H1 (cell line): ENCODE results near the gene ADD1. TPM values are rescaled to one million over a fixed set of nuclear protein-coding genes. Genes with fewer than 3 reads are reported as not detected.

Experiments used
- CTCF ChIA-PET: fragments of 300-600 bp; sonication (Branson Sonifier 250); formaldehyde crosslinking; loops from one replicate; lab custom pipeline; 2021; ENCODE audit not compliant: partially characterized antibody; lab: Charles Lee
- POLR2A ChIA-PET: fragments of 300-600 bp; sonication (Branson Sonifier 250); formaldehyde crosslinking; loops from one replicate; lab custom pipeline; 2021; ENCODE audit warnings: inconsistent platforms; ENCODE audit not compliant: partially characterized antibody; lab: Charles Lee
- DNase-seq, 2 experiments: peaks; one replicate each; pipeline versions ENCODE4 v3.0.0 to v3.0.0-alpha.2; 2010 to 2022; ENCODE audit warnings: low spot score in 2 of 2, low read depth in 1 of 2, mixed read lengths in 1 of 2
- FAIRE-seq: peaks from 2 replicates; lab custom pipeline; 2011; peaks lifted over from hg19 to GRCh38; lab: Jason Lieb, UNC
- H2AFZ ChIP-seq: 2 replicates; pipeline ENCODE4 v1.8.1; 2012; ENCODE audit warnings: low read length, inconsistent platforms
- H2AK5ac ChIP-seq: 2 replicates; pipeline ENCODE4 v1.6.1; 2013; ENCODE audit warnings: low read depth, low read length
- H2BK120ac ChIP-seq: replicated peaks from 2 replicates; pipeline ENCODE3; 2013; ENCODE audit warnings: low read depth, low read length, inconsistent platforms
- H2BK12ac ChIP-seq: 2 replicates; pipeline ENCODE4 v1.6.1; 2013; ENCODE audit warnings: low read depth, low read length
- H2BK15ac ChIP-seq: 2 replicates; pipeline ENCODE4 v1.6.1; 2013; ENCODE audit warnings: low read length
- H2BK20ac ChIP-seq: 2 replicates; pipeline ENCODE4 v1.6.1; 2013; ENCODE audit warnings: low read length
- H2BK5ac ChIP-seq: 2 replicates; pipeline ENCODE4 v1.6.1; 2013; ENCODE audit warnings: low read depth, low read length
- H3K14ac ChIP-seq: 2 replicates; pipeline ENCODE4 v1.6.1; 2013; ENCODE audit warnings: inconsistent platforms; ENCODE audit not compliant: insufficient read length
- H3K18ac ChIP-seq: 2 replicates; pipeline ENCODE4 v1.6.1; 2013; ENCODE audit warnings: low read length; ENCODE audit errors: extremely low read depth
- H3K23ac ChIP-seq: 2 replicates; pipeline ENCODE4 v1.6.1; 2013; ENCODE audit warnings: inconsistent platforms; ENCODE audit not compliant: insufficient read length
- H3K23me2 ChIP-seq: 2 replicates; pipeline ENCODE4 v1.6.1; 2013; ENCODE audit warnings: low read depth, low read length
- H3K27ac ChIP-seq: 2 replicates; pipeline ENCODE4 v1.6.1; 2011; ENCODE audit warnings: low read depth, low read length, inconsistent platforms
- H3K27me3 ChIP-seq, 4 experiments: replicated peaks in 1 of 4; 1 replicate in 1 of 4; 2 replicates in 3 of 4; pipeline versions ENCODE4 v1.6.1 to v1.8.1; 2011 to 2013; ENCODE audit warnings: low read length in 3 of 4, mild to moderate bottlenecking in 3 of 4, inconsistent platforms in 2 of 4, mixed read lengths in 2 of 4, moderate library complexity in 1 of 4; ENCODE audit not compliant: control insufficient read depth in 3 of 4, insufficient read depth in 3 of 4; ENCODE audit errors: extremely low read depth in 1 of 4
- H3K36me3 ChIP-seq, 4 experiments: 2 replicates each; pipeline versions ENCODE4 v1.6.1 to v1.8.1; 2011 to 2013; ENCODE audit warnings: mild to moderate bottlenecking in 4 of 4, low read length in 3 of 4, moderate library complexity in 2 of 4, control low read depth in 1 of 4, inconsistent platforms in 1 of 4; ENCODE audit not compliant: insufficient read depth in 4 of 4, control insufficient read depth in 2 of 4
- H3K4ac ChIP-seq: replicated peaks from 2 replicates; pipeline ENCODE3; 2013; ENCODE audit warnings: low read length, low read depth, mixed read lengths, inconsistent platforms; ENCODE audit not compliant: insufficient read length
- H3K4me1 ChIP-seq, 4 experiments: replicated peaks in 1 of 4; 1 replicate in 1 of 4; 2 replicates in 3 of 4; pipeline versions ENCODE4 v1.6.1 to v1.8.1; 2011 to 2013; ENCODE audit warnings: low read length in 3 of 4, inconsistent platforms in 2 of 4, mixed read lengths in 1 of 4; ENCODE audit not compliant: insufficient read depth in 4 of 4, control insufficient read depth in 3 of 4
- H3K4me2 ChIP-seq, 2 experiments: 2 replicates each; pipeline versions ENCODE4 v1.6.1 to v1.8.1; 2011 to 2013; ENCODE audit warnings: low read depth in 2 of 2, low read length in 2 of 2, control low read depth in 1 of 2, inconsistent platforms in 1 of 2, mild to moderate bottlenecking in 1 of 2; ENCODE audit not compliant: insufficient read depth in 1 of 2
- H3K4me3 ChIP-seq, 4 experiments: fragments of 200-600, 300-600 bp in 1 of 4; sonication (generic), shearing (Covaris generic), sonication (Bioruptor Twin) in 1 of 4; 2 replicates each; pipeline versions ENCODE4 v1.5.1 to v1.8.1; 2011 to 2016; ENCODE audit warnings: low read length in 4 of 4, low read depth in 3 of 4, control low read depth in 2 of 4, inconsistent platforms in 2 of 4, mild to moderate bottlenecking in 2 of 4, mixed read lengths in 1 of 4, moderate library complexity in 1 of 4; ENCODE audit not compliant: insufficient read depth in 2 of 4; ENCODE audit errors: extremely low read depth in 1 of 4
- H3K56ac ChIP-seq: replicated peaks from 2 replicates; pipeline ENCODE3; 2013; ENCODE audit warnings: low read depth, mild to moderate bottlenecking, mixed read lengths, low read length, inconsistent platforms; ENCODE audit not compliant: insufficient read length
- H3K79me1 ChIP-seq: 2 replicates; pipeline ENCODE4 v1.6.1; 2013; ENCODE audit warnings: low read depth, low read length, control low read depth
- H3K79me2 ChIP-seq, 2 experiments: 2 replicates each; pipeline versions ENCODE4 v1.6.1 to v1.8.1; 2012 to 2013; ENCODE audit warnings: low read length in 2 of 2, mild to moderate bottlenecking in 2 of 2, inconsistent platforms in 1 of 2; ENCODE audit not compliant: insufficient read depth in 2 of 2, control insufficient read depth in 1 of 2
- H3K9ac ChIP-seq, 4 experiments: replicated peaks in 1 of 4; 1 replicate in 1 of 4; 2 replicates in 3 of 4; pipeline versions ENCODE4 v1.6.1 to v1.8.1; 2011 to 2013; ENCODE audit warnings: low read depth in 3 of 4, low read length in 3 of 4, control low read depth in 2 of 4, mild to moderate bottlenecking in 2 of 4, moderate library complexity in 2 of 4, inconsistent platforms in 1 of 4; ENCODE audit errors: extremely low read depth in 1 of 4
- H3K9me3 ChIP-seq, 2 experiments: 2 replicates each; pipeline versions ENCODE4 v1.6.1 to v1.8.1; 2012 to 2013; ENCODE audit warnings: mild to moderate bottlenecking in 2 of 2, moderate library complexity in 2 of 2, control low read depth in 1 of 2, inconsistent platforms in 1 of 2, low read depth in 1 of 2, low read length in 1 of 2, mixed read lengths in 1 of 2; ENCODE audit not compliant: insufficient read depth in 2 of 2
- H4K20me1 ChIP-seq, 2 experiments: replicated peaks in 1 of 2; 2 replicates each; pipeline versions ENCODE3 to v1.8.1; 2011 to 2013; ENCODE audit warnings: inconsistent platforms in 2 of 2, low read length in 2 of 2, mild to moderate bottlenecking in 1 of 2; ENCODE audit not compliant: insufficient read depth in 2 of 2, control insufficient read depth in 1 of 2
- H4K5ac ChIP-seq: 2 replicates; pipeline ENCODE4 v1.6.1; 2013; ENCODE audit warnings: low read length, low read depth, mixed read lengths, inconsistent platforms; ENCODE audit not compliant: insufficient read length
- H4K8ac ChIP-seq: 2 replicates; pipeline ENCODE4 v1.8.0; 2013; ENCODE audit warnings: mild to moderate bottlenecking, moderate library complexity, low read length, inconsistent platforms; ENCODE audit not compliant: insufficient read depth; ENCODE audit errors: extremely low read depth
- H4K91ac ChIP-seq: replicated peaks from 2 replicates; pipeline ENCODE3; 2013; ENCODE audit warnings: low read length, mixed read lengths, inconsistent platforms; ENCODE audit not compliant: insufficient read length
- BACH1 ChIP-seq: IDR thresholded peaks from 2 replicates; pipeline ENCODE4 v1.6.1; 2012; ENCODE audit warnings: low read length, improper control_type of control experiment
- CEBPB ChIP-seq: IDR thresholded peaks from 2 replicates; pipeline ENCODE4 v1.6.1; 2012; ENCODE audit warnings: low read depth, low read length
- CHD1 ChIP-seq: IDR thresholded peaks from 2 replicates; pipeline ENCODE4 v1.6.1; 2012; ENCODE audit warnings: low read depth, low read length, improper control_type of control experiment
- EGR1 ChIP-seq: IDR thresholded peaks from 2 replicates; pipeline ENCODE4 v1.6.1; 2011; ENCODE audit warnings: low read depth, low read length, borderline replicate concordance
- EP300 ChIP-seq, 2 experiments: IDR thresholded peaks; 1 replicate in 1 of 2; 2 replicates in 1 of 2; pipeline ENCODE4 v1.6.1; 2011 to 2012; ENCODE audit warnings: low read depth in 2 of 2, low read length in 2 of 2, mild to moderate bottlenecking in 2 of 2, borderline replicate concordance in 1 of 2, inconsistent platforms in 1 of 2, moderate library complexity in 1 of 2
- EZH2 ChIP-seq: fragments of 200-600 bp; sonication (generic); IDR thresholded peaks from 2 replicates; pipeline ENCODE4 v1.7.1; 2012; ENCODE audit warnings: low read depth, mild to moderate bottlenecking, moderate library complexity, low read length, inconsistent platforms; ENCODE audit not compliant: severe bottlenecking
- HDAC6 ChIP-seq: IDR thresholded peaks from one replicate; pipeline ENCODE4 v1.7.1; 2012; ENCODE audit warnings: low read depth, mild to moderate bottlenecking, inconsistent platforms, low read length, moderate library complexity
- JUND ChIP-seq: IDR thresholded peaks from 2 replicates; pipeline ENCODE4 v1.6.1; 2011; ENCODE audit warnings: mild to moderate bottlenecking, improper control_type of control experiment, low read length
- PHF8 ChIP-seq: fragments of 200-600 bp; sonication (generic); conservative IDR thresholded peaks from 2 replicates; pipeline ENCODE4 v1.7.1; 2012; ENCODE audit warnings: low read depth, mild to moderate bottlenecking, inconsistent platforms, low read length, moderate library complexity
- POLR2AphosphoS5 ChIP-seq: IDR thresholded peaks from 2 replicates; pipeline ENCODE4 v1.6.1; 2011; ENCODE audit warnings: low read depth, low read length
- RAD21 ChIP-seq, 2 experiments: IDR thresholded peaks in 1 of 2; conservative IDR thresholded peaks in 1 of 2; 2 replicates each; pipeline ENCODE4 v1.6.1; 2011; ENCODE audit warnings: low read depth in 2 of 2, low read length in 2 of 2, improper control_type of control experiment in 1 of 2, inconsistent platforms in 1 of 2, mild to moderate bottlenecking in 1 of 2, moderate library complexity in 1 of 2
- RNF2 ChIP-seq: fragments of 200-900, 300-1000 bp; sonication (generic); IDR thresholded peaks from 2 replicates; pipeline ENCODE4 v1.7.1; 2016; ENCODE audit warnings: borderline replicate concordance, low read depth, mild to moderate bottlenecking, antibody characterized with exemption, low read length; ENCODE audit not compliant: poor library complexity, severe bottlenecking; ENCODE audit errors: missing control alignments
- TEAD4 ChIP-seq: IDR thresholded peaks from 2 replicates; pipeline ENCODE4 v1.6.1; 2012; ENCODE audit warnings: low read depth, low read length, inconsistent platforms, mixed read lengths
- WGBS, 2 experiments: shearing (Covaris generic) in 1 of 2; methylation state at CpG; one replicate each; pipeline versions ENCODE4 v1.1.6 to v1.1.7; 2013 to 2015; ENCODE audit warnings: low lambda C conversion rate in 2 of 2, mixed read lengths in 2 of 2, inconsistent platforms in 1 of 2, low coverage in 1 of 2, missing lambda C conversion rate in 1 of 2; ENCODE audit not compliant: insufficient replicate concordance in 2 of 2, insufficient coverage in 1 of 2, insufficient read length in 1 of 2; ENCODE audit errors: extremely low coverage in 1 of 2, missing lambda C conversion rate in 1 of 2; 5-methylcytosine and 5-hydroxymethylcytosine counted together
- polyA plus RNA-seq, 7 experiments: library from polyadenylated mRNA; depleted of rRNA in 3 of 7; stranded (reverse) in 5 of 7; unstranded in 2 of 7; fragments of >200 nt in 5 of 7; fragments of 200-250 nt in 2 of 7; gene quantifications; 1 replicate in 5 of 7; 2 replicates in 1 of 7; 4 replicates in 1 of 7; pipeline versions ENCODE4 v1.2.1 to v1.2.3, GENCODE V29; 2011 to 2013; ENCODE audit warnings: missing spikeins in 2 of 7, mixed read lengths in 2 of 7
- total RNA-seq: library from RNA; stranded (reverse); fragmentation: NEBNext Ultra II Directional; extraction: Animal tissue kit (Norgen Biotek cat#: 25700); gene quantifications from 2 replicates; pipeline ENCODE4 v1.2.1, GENCODE V29; 2021

ADD1 gene
- total and polyA plus RNA-seq, 2 of the 8 experiments (the other 6 are each of a cell fraction or from before 2014, with no cell fraction given): 113 to 143 TPM

- no peak overlapping the region for H3K4ac ChIP-seq
- no peaks in the 10 kb centered on the region for H3K23me2 ChIP-seq
- H3K18ac ChIP-seq: no peak overlapping the region
- no peak overlapping the region for H2AK5ac ChIP-seq
- no peaks in the 10 kb centered on the region for H3K9me3 ChIP-seq
- ChIA-PET CTCF (interaction anchor here (1.3 kb wide), 1 partner anchor 17 kb away, joined by 3 read pairs; no protein-coding TSS in a partner anchor), POLR2A (interaction anchor here (1.1 kb wide), 1 partner anchor 11 kb away, joined by 4 read pairs; no protein-coding TSS in a partner anchor)
- H3K79me1 ChIP-seq: no peaks in the 10 kb centered on the region
- H3K27ac ChIP-seq: no peak overlapping the region
- no peak overlapping the region for H4K5ac ChIP-seq
- no peak overlapping the region for H2BK15ac ChIP-seq
- no peak overlapping the region for H4K91ac ChIP-seq
- H3K4me1 ChIP-seq: no peaks in the 10 kb centered on the region
- H3K9ac ChIP-seq: no peak overlapping the region
- no peak overlapping the region for H3K14ac ChIP-seq
- no peaks in the 10 kb centered on the region for H3K79me2 ChIP-seq
- no peak for FAIRE-seq
- peaks cover 0 to 55% (median 39%) of the 10 kb centered on the region in 4 experiments for H3K36me3 ChIP-seq
- H2AFZ ChIP-seq: no peak overlapping the region
- H4K8ac ChIP-seq: no peak overlapping the region
- peaks cover 0 to 19% of the 10 kb centered on the region in 2 experiments for H4K20me1 ChIP-seq
- no peak overlapping the region for H3K4me2 ChIP-seq
- H3K56ac ChIP-seq: no peak overlapping the region
- H2BK5ac ChIP-seq: no peak overlapping the region; the same call in 1 of the 2 replicates
- no peak overlapping the region for H3K23ac ChIP-seq
- no peak for DNase-seq
- no peak overlapping the region for H3K4me3 ChIP-seq
- H3K27me3 ChIP-seq: no peaks in the 10 kb centered on the region
- H2BK20ac ChIP-seq: no peak overlapping the region
- no peak overlapping the region for H2BK12ac ChIP-seq
- 90% methylated on average over 17 of the region's 17 CpGs; no CpG with 5 or more reads in 1 of the 2 experiments for WGBS, 2 experiments
- H2BK120ac ChIP-seq: no peak overlapping the region
- TF ChIP-seq EP300 (IDR thresholded peaks at IDR 0.05; ENCODE audit: borderline replicate concordance in 1 of 2, low read depth in 2 of 2, low read length in 2 of 2) (no peak), BACH1 (no peak), TEAD4 (no peak), RAD21 (IDR thresholded peaks at IDR 0.05 in 1 of 2, conservative IDR thresholded peaks at IDR 0.05 in 1 of 2; ENCODE audit: low read depth in 2 of 2, low read length in 2 of 2) (no peak), EZH2 (no peak), POLR2AphosphoS5 (no peak), EGR1 (no peak), PHF8 (no peak), HDAC6 (no peak), RNF2 (no peak), JUND (no peak), CEBPB (no peak), CHD1 (no peak)
Observed at GRCh38 chr4:2828758-2829181, 14.9 kb upstream of the ADD1 start.
